Bone marrow (tissue), 2 donors: ENCODE results near the gene TNFRSF6B.
A peak's percentile ranks its signal among the peaks of the same experiment; 100 is the strongest.

Source experiments
- DNase-seq, 2 donors: peaks; one replicate each; lab custom pipeline; 2025; lab: John Stamatoyannopoulos, UW

TNFRSF6B gene

GRCh38 chr20:63686094-63686491 is 10.4 kb upstream of the TNFRSF6B start:
- DNase-seq, result no peak

GRCh38 chr20:63686492-63687321 is 9.7 kb upstream of the TNFRSF6B start:
- DNase-seq, result peak; percentile 50 to 70

- no peak for DNase-seq
Measured at GRCh38 chr20:63687419-63688178, 8.9 kb upstream of the TNFRSF6B start.

- no peak for DNase-seq
Measured at GRCh38 chr20:63688228-63689045, 8.0 kb upstream of the TNFRSF6B start.

GRCh38 chr20:63689046-63690002 is 7.1 kb upstream of the TNFRSF6B start:
- no peak for DNase-seq

GRCh38 chr20:63690003-63690897 is 6.2 kb upstream of the TNFRSF6B start:
- DNase-seq, result no peak

- no peak for DNase-seq
Measured at GRCh38 chr20:63690898-63691710, 5.3 kb upstream of the TNFRSF6B start.

- no peak for DNase-seq
Measured at GRCh38 chr20:63691711-63692435, 4.6 kb upstream of the TNFRSF6B start.

GRCh38 chr20:63692436-63693082 is 3.9 kb upstream of the TNFRSF6B start:
- no peak for DNase-seq

- DNase-seq, result no peak
Measured at GRCh38 chr20:63693083-63693732, 3.2 kb upstream of the TNFRSF6B start.

- DNase-seq, result no peak
Measured at GRCh38 chr20:63693733-63694583, 2.5 kb upstream of the TNFRSF6B start.

GRCh38 chr20:63694584-63695423 is 1.6 kb upstream of the TNFRSF6B start:
- DNase-seq, result no peak

- DNase-seq, result no peak
Measured at GRCh38 chr20:63695424-63696305, 787 bp upstream of the TNFRSF6B start.

GRCh38 chr20:63696306-63696627 is 185 bp upstream of the TNFRSF6B start:
- peak in 1 of 2 donors; percentile 52 for DNase-seq

- DNase-seq, result no peak
Measured at GRCh38 chr20:63697357-63697867, 960 bp downstream of the TNFRSF6B start.
